Mesothelial cell of epicardium (in vitro differentiated cells): Measurements from ENCODE around the gene CAMTA1. TPM values are rescaled to one million over a fixed set of nuclear protein-coding genes. Genes with fewer than 3 reads are reported as not detected.

Source experiments
- DNase-seq, 2 experiments: peaks; one replicate each; pipeline ENCODE4 v3.0.0; 2021; ENCODE audit warnings: low spot score in 2 of 2; ENCODE audit not compliant: unreplicated experiment in 2 of 2
- H3K27ac Mint-ChIP-seq: 2 replicates; pipeline ENCODE4 v1.8.0; 2021; ENCODE audit warnings: mixed read lengths
- H3K27me3 Mint-ChIP-seq: 2 replicates; pipeline ENCODE4 v1.8.0; 2021; ENCODE audit warnings: low read depth, mixed read lengths
- H3K36me3 Mint-ChIP-seq: 2 replicates; pipeline ENCODE4 v1.8.0; 2021; ENCODE audit warnings: mixed read lengths
- H3K4me1 Mint-ChIP-seq: 2 replicates; pipeline ENCODE4 v1.8.0; 2021; ENCODE audit warnings: mixed read lengths
- H3K4me3 Mint-ChIP-seq: 2 replicates; pipeline ENCODE4 v1.8.0; 2021; ENCODE audit warnings: mild to moderate bottlenecking, moderate library complexity, mixed read lengths
- H3K9me3 Mint-ChIP-seq: 2 replicates; pipeline ENCODE4 v1.8.0; 2021; ENCODE audit warnings: mixed read lengths
- CTCF ChIP-seq: fragments of 200-600 bp; sonication (generic); IDR thresholded peaks from one replicate; pipeline ENCODE4 v1.5.0; 2021; ENCODE audit warnings: antibody characterized with exemption; ENCODE audit not compliant: unreplicated experiment
- total RNA-seq: library from RNA; stranded (reverse); gene quantifications from 3 replicates; pipeline ENCODE4 v1.2.1, GENCODE V29; 2021

The CAMTA1 gene
- total RNA-seq, 1 donor from 2014 or later, result 70.4 TPM

- H3K27ac Mint-ChIP-seq, result no peak overlapping the region
- H3K27me3 Mint-ChIP-seq, result peaks cover 15% of the 10 kb centered on the region
- peaks cover 7% of the 10 kb centered on the region for H3K9me3 Mint-ChIP-seq
Measured at GRCh38 chr1:7355646-7356045, 570.4 kb downstream of the CAMTA1 start.

GRCh38 chr1:7356079-7356478 is 570.8 kb downstream of the CAMTA1 start:
- Mint-ChIP-seq H3K4me3 (no peak overlapping the region), H3K4me1 (peaks cover 5% of the 10 kb centered on the region), H3K27ac (no peak overlapping the region), H3K36me3 (no peaks in the 10 kb centered on the region), H3K9me3 (peaks cover 7% of the 10 kb centered on the region), H3K27me3 (peaks cover 17% of the 10 kb centered on the region)
- TF ChIP-seq CTCF, result no peak
- DNase-seq, result no peak

More at GRCh38 chr1:7355646-7356045, 570.4 kb downstream of the CAMTA1 start:
- H3K4me1 Mint-ChIP-seq, result peaks cover 5% of the 10 kb centered on the region
- TF ChIP-seq CTCF, result no peak
- no peak overlapping the region for H3K4me3 Mint-ChIP-seq
- no peak for DNase-seq
- no peaks in the 10 kb centered on the region for H3K36me3 Mint-ChIP-seq

- peaks cover 17% of the 10 kb centered on the region for H3K27me3 Mint-ChIP-seq
- no peaks in the 10 kb centered on the region for H3K36me3 Mint-ChIP-seq
- TF ChIP-seq CTCF, result no peak
- no peak overlapping the region for H3K4me3 Mint-ChIP-seq
- H3K4me1 Mint-ChIP-seq, result no peaks in the 10 kb centered on the region
- H3K27ac Mint-ChIP-seq, result no peak overlapping the region
- no peak for DNase-seq
- peaks cover 7% of the 10 kb centered on the region for H3K9me3 Mint-ChIP-seq
Measured at GRCh38 chr1:7358425-7358824, 573.2 kb downstream of the CAMTA1 start.

- Mint-ChIP-seq H3K9me3 (peaks cover 3% of the 10 kb centered on the region), H3K4me3 (no peak overlapping the region), H3K36me3 (no peaks in the 10 kb centered on the region), H3K27ac (no peak overlapping the region), H3K27me3 (peaks cover 17% of the 10 kb centered on the region), H3K4me1 (no peaks in the 10 kb centered on the region)
- DNase-seq, result no peak
- TF ChIP-seq CTCF, result no peak
Measured at GRCh38 chr1:7360526-7360925, 575.3 kb downstream of the CAMTA1 start.

- no peak for DNase-seq
- Mint-ChIP-seq H3K36me3 (no peaks in the 10 kb centered on the region), H3K4me3 (no peak overlapping the region), H3K9me3 (no peaks in the 10 kb centered on the region), H3K27me3 (peaks cover 14% of the 10 kb centered on the region), H3K4me1 (no peaks in the 10 kb centered on the region), H3K27ac (no peak overlapping the region)
- TF ChIP-seq CTCF, result no peak
Measured at GRCh38 chr1:7362947-7363346, 577.7 kb downstream of the CAMTA1 start.

GRCh38 chr1:7363450-7363849 is 578.2 kb downstream of the CAMTA1 start:
- Mint-ChIP-seq H3K27ac (no peak overlapping the region), H3K27me3 (peaks cover 14% of the 10 kb centered on the region), H3K9me3 (no peaks in the 10 kb centered on the region), H3K4me3 (no peak overlapping the region), H3K4me1 (no peaks in the 10 kb centered on the region), H3K36me3 (no peaks in the 10 kb centered on the region)
- no peak for DNase-seq
- no peak for TF ChIP-seq CTCF
